ENCODE results near the gene PRRC2B.
"Not testable (repeated sequence)": the region's sequence is repeated elsewhere in the genome, so short reads cannot be mapped to it uniquely, and the experiment has no call there.

Gene PRRC2B

DNA sequence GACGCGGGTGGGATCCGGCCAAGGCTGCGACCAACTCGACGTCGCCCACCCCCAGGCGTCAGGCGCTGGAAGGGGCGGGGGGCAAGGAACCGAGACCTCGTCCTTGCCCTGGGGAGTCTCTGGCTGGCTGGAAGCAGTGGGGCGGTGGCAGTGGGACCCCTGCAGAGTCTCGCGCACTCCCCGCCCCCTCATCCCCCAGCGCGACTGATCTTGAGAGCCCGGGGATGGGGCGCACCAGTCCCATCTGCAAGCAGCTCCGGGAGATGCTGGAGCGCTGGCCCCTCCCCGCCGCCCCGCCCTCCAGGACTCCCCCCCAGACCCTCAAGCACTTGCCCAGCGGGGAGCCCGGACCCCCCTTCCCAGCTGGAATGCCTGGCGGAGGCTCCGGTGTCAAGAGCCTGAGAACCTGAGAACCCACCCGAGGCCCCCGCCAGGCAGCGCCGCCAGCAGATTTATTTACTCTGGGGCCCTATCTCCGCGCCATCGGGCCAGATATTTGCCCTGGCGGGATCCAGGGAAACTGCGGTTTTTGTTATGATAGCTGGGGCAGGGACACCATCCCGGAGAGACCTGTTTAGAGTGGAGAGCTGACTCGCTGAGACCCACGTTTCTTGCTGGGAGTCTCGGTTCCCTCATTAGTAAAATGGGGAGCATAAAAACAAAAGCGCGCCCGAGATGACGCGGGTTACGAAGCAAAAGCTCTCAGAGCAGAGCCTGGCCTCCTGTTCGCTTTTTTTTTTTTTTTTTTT is 152.6 kb downstream of the PRRC2B start:
- no peak for DNase-seq

DNA sequence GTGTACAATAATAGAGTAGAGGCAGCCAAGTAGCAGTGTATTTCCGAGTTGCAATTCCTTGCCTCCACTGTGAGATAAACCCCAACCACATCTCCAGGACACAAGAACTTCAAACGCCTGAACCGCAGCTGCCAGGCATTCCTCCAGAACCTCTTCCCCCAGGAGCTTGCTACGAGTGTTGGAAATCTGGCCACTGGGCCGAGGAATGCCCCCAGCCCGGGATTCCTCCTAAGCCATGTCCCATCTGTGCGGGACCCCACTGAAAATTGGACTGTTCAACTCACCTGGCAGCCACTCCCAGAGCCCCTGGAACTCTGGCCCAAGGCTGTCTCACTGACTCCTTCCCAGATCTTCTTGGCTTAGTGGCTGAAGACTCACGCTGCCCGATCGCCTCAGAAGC is 155.3 kb downstream of the PRRC2B start:
- DNase-seq, result not testable (repeated sequence)

Data from stimulated activated CD4-positive, alpha-beta T cell treated with anti-CD3 and anti-CD28 coated beads, Interleukin-4, amount 100 ng/mL, for 4 hours (primary cell).